ENCODE data around the gene IFI27L1. TPM values are rescaled to one million over a fixed set of nuclear protein-coding genes. Genes with fewer than 3 reads are reported as not detected.
A peak's percentile ranks its signal among the peaks of the same experiment; 100 is the strongest.

Gene IFI27L1
- total RNA-seq, 1 experiment from 2014 or later = 7.9 TPM

DNA sequence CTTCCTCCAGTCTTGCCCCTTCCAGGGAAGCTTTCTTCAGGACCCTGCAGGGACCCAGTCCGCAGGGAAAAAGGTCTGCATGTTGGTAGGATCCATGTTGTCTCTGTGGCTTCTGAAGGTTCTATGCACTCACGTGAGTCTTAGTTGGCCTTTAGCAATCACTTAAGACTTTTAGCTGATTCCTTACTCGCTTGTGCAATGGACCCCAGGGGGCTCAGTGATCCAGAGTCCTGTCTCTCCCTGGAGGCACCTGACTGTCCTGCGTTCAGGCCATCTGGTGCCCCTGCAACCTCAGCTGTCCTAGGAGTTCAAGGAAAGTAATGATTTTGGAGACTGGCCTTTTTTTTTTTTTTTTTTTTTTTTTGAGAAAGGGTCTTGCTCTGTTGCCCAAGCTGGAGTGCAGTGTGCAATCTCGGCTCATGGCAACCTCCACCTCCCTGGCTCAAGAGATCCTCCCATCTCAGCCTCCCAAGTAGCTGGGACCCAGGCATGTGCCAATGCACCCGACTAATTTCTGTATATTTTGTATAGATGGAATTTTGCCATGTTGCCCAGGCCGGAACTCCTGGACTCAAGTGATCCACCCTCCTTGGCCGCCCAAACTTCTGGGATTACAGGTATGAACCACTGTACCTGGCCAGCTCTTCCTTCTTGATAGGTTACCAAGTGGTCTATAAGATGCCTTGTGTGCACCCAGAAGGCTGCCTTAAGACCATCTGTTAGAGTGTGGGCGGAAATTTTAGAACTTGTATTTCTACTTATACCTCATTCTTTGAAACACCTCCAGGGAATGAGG is 43.7 kb downstream of the IFI27L1 start:
- in situ Hi-C loops (cut with HindIII; ENCODE audit: low sequenced_read_pairs) = no loop called here
- DNase-seq (ENCODE audit: low spot score) = no peak

DNA sequence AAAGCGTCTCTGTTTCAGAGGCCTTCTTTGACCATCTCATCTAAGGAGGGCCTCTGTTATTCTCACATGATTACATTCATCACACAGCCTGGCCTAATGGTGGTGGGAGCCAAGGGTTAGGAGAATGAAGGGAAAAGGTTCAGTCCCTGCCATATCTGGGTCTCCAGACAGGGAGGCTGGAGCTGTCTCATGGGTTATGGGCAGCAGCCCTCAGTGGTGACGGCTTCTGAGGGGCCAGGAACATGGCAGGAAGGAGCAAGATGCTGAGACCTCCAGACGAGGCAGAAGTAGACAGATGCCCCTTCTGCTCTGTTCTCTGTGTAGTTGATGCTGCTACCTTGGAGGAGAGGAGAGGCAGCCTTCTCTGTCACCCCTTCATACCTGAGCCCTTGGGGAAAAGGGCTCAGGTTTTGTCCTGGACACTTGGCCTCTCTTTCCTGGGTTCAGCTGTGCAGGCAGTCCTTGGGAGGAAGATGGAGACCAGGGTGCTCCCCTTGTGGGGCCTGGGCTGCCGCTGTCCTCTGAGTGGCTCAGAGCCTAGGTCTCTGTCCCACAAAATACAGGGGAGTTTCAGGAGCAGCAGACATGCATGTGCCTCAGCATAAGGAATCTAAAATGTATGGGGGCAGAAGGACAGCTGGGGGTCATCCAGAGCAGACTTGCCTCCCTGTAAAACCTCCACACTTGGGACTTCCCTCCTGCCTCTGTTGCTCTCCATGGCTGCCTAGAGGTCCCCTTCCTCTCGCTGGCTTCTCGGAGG is 44.7 kb downstream of the IFI27L1 start:
- no peak for DNase-seq (ENCODE audit: low spot score)
- in situ Hi-C loops (cut with HindIII; ENCODE audit: low sequenced_read_pairs) = no loop called here

GRCh38 chr14:94126419-94126677 is 45.2 kb downstream of the IFI27L1 start:
- DNase-seq (ENCODE audit: low spot score) = no peak
- in situ Hi-C loops (cut with HindIII; ENCODE audit: low sequenced_read_pairs) = no loop called here

DNA sequence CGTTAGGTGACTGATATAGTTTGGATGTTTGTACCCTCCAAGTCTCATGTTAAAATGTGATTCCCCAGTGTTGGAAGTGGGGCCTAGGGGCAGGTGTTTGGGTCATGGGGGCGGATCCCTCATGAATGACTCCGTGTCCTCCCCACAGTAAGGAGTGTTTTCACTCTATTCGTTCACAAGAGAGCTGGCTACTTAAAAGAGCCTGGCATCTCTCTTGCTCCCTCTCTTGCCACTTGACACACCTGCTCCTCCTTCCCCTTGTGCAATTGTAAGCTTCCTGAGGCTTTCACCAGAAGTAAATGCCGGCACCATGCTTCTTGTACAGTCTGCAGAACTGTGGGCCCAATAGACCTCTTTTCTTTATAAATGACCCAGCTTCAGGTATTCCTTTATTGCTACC is 45.7 kb downstream of the IFI27L1 start:
- no peak for DNase-seq (ENCODE audit: low spot score)
- in situ Hi-C loops (cut with HindIII; ENCODE audit: low sequenced_read_pairs) = no loop called here

- in situ Hi-C loops (cut with HindIII; ENCODE audit: low sequenced_read_pairs) = no loop called here
Measured at GRCh38 chr14:94127330-94127729, 46.2 kb downstream of the IFI27L1 start.

DNA sequence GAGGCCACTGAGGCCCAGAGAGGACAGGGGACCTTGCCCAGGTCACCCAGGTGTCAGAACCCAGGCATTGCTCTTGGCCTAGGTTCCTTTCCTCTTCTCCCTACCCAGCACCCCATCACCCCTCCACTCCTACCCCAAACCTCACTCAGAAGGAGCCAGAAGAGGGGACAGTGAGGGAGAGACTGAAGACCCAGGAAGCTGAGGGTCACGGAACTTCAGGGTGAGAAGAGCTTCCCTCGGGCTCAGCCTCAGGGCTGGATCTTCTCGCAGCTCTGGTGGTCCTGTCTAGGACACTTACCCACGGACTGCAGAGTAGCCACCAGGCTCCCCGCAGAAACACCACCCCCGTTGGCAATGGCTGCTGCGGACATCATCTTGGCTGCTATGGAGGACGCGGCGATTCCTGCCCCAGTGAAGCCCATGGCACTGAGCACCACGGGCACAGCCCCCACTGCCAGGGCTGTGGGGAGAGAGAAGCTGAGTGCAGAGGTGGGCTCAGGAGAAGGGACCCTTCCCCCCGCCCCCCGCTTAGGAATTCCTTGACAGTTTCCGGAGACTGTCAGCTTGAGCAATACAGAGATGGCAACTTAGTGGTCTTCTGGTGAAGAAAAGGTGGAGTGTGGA is 47.2 kb downstream of the IFI27L1 start:
- DNase-seq (ENCODE audit: low spot score) = no peak
- in situ Hi-C loops (cut with HindIII; ENCODE audit: low sequenced_read_pairs) = no loop called here

More at GRCh38 chr14:94127330-94127729, 46.2 kb downstream of the IFI27L1 start:
- DNase-seq (ENCODE audit: low spot score) = no peak

GRCh38 chr14:94129111-94129757 is 48.1 kb downstream of the IFI27L1 start, which contains the start of gene IFI27L2:
Gene IFI27L2 (minus strand): TSS chr14:94129604. CDS start chr14:94129564, 40 bp downstream.
- peak; percentile 88 for DNase-seq (ENCODE audit: low spot score)
- in situ Hi-C loops (cut with HindIII; ENCODE audit: low sequenced_read_pairs) = no loop called here

DNA sequence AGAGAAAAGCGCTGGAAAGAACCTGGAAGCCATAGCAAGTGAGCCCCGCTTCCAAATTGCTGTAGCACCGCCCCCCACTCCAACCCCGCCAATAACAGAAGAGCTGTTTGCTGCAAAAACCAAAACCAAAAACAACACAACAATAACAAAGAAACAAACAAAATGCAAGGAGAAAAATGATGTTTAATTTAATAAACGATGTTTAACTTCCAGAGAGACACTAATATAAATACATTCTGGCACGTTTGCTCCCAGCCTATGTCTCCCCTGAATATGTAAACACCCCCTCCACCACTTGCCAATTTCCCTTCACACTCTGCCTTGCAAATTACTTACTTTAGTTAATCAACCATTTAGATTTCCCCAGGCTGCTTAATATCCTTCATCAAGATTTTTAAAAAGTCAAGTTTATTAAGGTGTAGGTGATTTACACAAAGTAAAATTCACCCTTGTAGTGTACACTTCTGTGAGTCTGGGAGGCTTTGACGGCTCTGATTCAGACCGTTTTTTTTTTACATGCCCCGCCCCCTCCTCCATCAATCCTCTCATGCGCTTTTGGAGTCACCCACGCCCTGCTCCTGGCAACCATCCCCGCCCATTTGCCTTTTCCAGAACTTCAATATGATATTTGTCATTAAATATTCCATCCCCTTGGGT is 48.8 kb downstream of the IFI27L1 start:
- in situ Hi-C loops (cut with HindIII; ENCODE audit: low sequenced_read_pairs) = no loop called here
- DNase-seq (ENCODE audit: low spot score) = peak; percentile 70

DNA sequence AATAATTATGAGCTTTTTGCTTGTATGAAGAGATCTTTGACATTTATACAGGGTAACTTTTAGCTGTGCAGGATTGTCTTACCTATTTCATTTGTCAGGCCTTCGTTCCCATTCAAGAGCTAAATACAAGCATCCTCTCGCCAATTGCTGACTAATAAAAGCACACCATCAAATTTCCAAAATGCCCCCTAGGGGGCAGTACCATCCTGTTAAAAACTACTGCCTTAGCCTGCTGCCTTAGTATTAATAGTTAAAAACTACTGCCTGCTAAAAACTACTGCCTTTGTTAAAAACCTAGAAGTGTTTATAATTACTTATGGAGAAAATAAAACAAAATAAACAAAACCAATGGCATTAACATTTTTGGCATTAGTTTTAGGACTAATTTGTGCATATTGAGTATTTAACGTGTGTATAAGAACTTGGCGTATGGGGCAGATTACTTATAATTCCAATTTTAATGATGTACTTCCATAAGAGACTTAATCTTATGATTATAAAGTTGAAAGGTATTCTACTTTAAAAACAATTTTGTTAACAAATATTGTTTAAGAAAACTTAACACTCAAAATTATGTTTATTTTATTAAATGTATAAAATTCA is 51.3 kb downstream of the IFI27L1 start:
- in situ Hi-C loops (cut with HindIII; ENCODE audit: low sequenced_read_pairs) = no loop called here
- peak; percentile 80 for DNase-seq (ENCODE audit: low spot score)

DNA sequence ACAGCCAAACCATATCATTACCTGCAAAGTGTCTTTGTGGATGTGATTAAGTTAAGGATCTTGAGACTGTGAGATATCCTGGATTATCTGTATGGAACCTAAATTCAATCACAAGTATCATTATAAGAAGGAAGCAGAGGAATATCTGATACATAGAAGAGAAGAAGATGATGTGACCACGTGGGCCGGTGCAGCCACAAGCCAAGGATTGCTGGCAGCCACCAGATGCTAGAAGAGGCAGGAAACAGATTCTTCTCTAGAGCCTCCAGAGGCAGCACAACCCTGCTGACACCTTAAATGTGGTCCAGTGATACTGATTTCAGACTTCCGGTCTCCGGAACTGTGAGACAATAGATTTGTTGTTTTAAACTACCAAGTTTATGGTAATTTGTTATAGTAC is 54.4 kb downstream of the IFI27L1 start:
- DNase-seq (ENCODE audit: low spot score) = no peak
- in situ Hi-C loops (cut with HindIII; ENCODE audit: low sequenced_read_pairs) = no loop called here

- in situ Hi-C loops (cut with HindIII; ENCODE audit: low sequenced_read_pairs) = no loop called here
- DNase-seq (ENCODE audit: low spot score) = peak; percentile 87
Measured at GRCh38 chr14:94136575-94137331, 55.6 kb downstream of the IFI27L1 start.

DNA sequence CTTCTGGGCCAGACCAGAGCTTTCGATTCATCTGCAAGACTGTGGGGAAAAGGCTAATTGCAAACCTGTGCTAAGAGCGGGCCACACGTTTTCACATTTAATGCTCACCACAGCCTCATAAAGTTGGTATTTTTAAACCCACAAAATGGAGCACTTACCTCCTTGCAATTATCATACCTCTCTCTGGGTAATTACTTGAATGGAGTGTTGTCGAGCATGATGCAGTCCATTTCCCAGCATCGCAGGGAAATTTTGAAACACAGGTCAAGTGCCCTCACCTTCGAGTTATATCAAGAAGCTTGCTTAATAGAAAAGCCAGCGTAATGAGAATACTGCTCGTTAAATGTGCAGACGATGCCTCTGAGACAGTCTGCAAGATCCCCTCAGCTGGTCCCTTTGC is 57.1 kb downstream of the IFI27L1 start:
- in situ Hi-C loops (cut with HindIII; ENCODE audit: low sequenced_read_pairs) = no loop called here
- DNase-seq (ENCODE audit: low spot score) = no peak

- in situ Hi-C loops (cut with HindIII; ENCODE audit: low sequenced_read_pairs) = no loop called here
Measured at GRCh38 chr14:94139006-94139405, 57.9 kb downstream of the IFI27L1 start.

GRCh38 chr14:94139421-94139820 is 58.3 kb downstream of the IFI27L1 start:
- DNase-seq (ENCODE audit: low spot score) = no peak
- in situ Hi-C loops (cut with HindIII; ENCODE audit: low sequenced_read_pairs) = no loop called here

More at GRCh38 chr14:94139006-94139405, 57.9 kb downstream of the IFI27L1 start:
- no peak for DNase-seq (ENCODE audit: low spot score)

GRCh38 chr14:94142247-94142646 is 61.1 kb downstream of the IFI27L1 start:
- in situ Hi-C loops (cut with HindIII; ENCODE audit: low sequenced_read_pairs) = no loop called here
- no peak for DNase-seq (ENCODE audit: low spot score)

DNA sequence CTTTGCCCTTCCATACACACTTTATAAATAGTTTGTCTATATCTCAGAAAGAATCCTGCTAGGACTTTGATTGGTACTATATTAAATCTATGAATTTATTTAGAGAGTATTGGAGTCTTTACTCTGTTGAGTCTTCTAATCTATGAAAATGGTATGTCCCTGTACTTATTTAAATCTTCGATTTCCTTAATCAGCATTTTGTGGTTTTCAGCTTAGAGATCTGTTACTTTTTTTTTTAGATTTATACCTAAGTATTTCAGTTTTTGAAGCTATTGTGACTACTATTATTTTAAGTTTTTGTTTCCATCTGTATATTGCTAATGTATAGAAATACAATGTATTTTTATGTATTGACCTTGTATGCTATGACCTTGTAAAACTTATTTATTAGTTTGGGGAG is 61.7 kb downstream of the IFI27L1 start:
- in situ Hi-C loops (cut with HindIII; ENCODE audit: low sequenced_read_pairs) = no loop called here
- DNase-seq (ENCODE audit: low spot score) = no peak

- DNase-seq (ENCODE audit: low spot score) = no peak
- in situ Hi-C loops (cut with HindIII; ENCODE audit: low sequenced_read_pairs) = no loop called here
Measured at GRCh38 chr14:94143239-94143638, 62.1 kb downstream of the IFI27L1 start.

DNA sequence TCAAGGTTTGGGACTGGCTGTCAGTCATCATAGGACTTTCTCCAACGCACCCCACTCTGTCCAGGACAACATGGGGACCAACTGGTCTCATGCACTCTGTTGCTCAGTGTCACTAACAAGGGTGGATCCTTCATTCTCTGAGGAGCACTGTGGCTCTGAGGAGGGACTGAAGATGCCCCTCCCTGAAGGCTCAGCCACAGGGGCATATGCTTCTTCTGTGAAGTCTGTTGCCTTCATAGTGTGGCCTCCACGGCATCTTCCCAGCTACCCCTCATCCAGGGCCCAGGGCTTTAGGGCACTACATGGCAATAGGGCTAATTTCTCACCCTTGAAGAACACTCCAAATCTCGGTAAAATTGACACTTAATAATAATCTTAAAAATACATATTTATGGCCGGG is 62.6 kb downstream of the IFI27L1 start:
- no peak for DNase-seq (ENCODE audit: low spot score)
- in situ Hi-C loops (cut with HindIII; ENCODE audit: low sequenced_read_pairs) = no loop called here

All from G401 (cell line).